H9 (cell line): ENCODE results near the gene SLC35A3. TPM values are rescaled to one million over a fixed set of nuclear protein-coding genes. Genes with fewer than 3 reads are reported as not detected.

ENCODE experiments used
- DNase-seq: peaks from one replicate; pipeline ENCODE4 v3.0.0-alpha.2; 2017
- H2AFZ ChIP-seq: one replicate; pipeline ENCODE4 v1.6.1; 2013; ENCODE audit warnings: mild to moderate bottlenecking, low read length, control low read depth, moderate library complexity
- H2AK5ac ChIP-seq: 2 replicates; pipeline ENCODE4 v1.6.1; 2013; ENCODE audit warnings: low read length, control low read depth, mixed read lengths; ENCODE audit not compliant: insufficient read length
- H2BK120ac ChIP-seq: one replicate; pipeline ENCODE4 v1.6.1; 2013; ENCODE audit warnings: low read depth, mild to moderate bottlenecking, low read length, control low read depth, inconsistent platforms; ENCODE audit not compliant: poor library complexity, severe bottlenecking
- H2BK12ac ChIP-seq: 2 replicates; pipeline ENCODE4 v1.6.1; 2013; ENCODE audit warnings: low read length, control low read depth, mixed read lengths, low read depth; ENCODE audit not compliant: insufficient read length
- H2BK15ac ChIP-seq: 2 replicates; pipeline ENCODE4 v1.6.1; 2013; ENCODE audit warnings: low read depth, low read length, control low read depth
- H2BK20ac ChIP-seq: one replicate; pipeline ENCODE4 v1.6.1; 2013; ENCODE audit warnings: low read depth, mild to moderate bottlenecking, low read length, control low read depth, inconsistent platforms; ENCODE audit not compliant: poor library complexity, severe bottlenecking
- H2BK5ac ChIP-seq: 2 replicates; pipeline ENCODE4 v1.6.1; 2013; ENCODE audit warnings: low read length, control low read depth, mixed read lengths; ENCODE audit not compliant: insufficient read length
- H3K14ac ChIP-seq: 2 replicates; pipeline ENCODE4 v1.6.1; 2013; ENCODE audit warnings: low read length, control low read depth; ENCODE audit not compliant: insufficient read depth
- H3K18ac ChIP-seq: 2 replicates; pipeline ENCODE4 v1.6.1; 2013; ENCODE audit warnings: low read depth, mild to moderate bottlenecking, mixed read lengths, low read length, control low read depth; ENCODE audit not compliant: insufficient read length
- H3K23ac ChIP-seq: 2 replicates; pipeline ENCODE4 v1.6.1; 2013; ENCODE audit warnings: low read length, control low read depth, mixed read lengths, low read depth; ENCODE audit not compliant: insufficient read length
- H3K23me2 ChIP-seq: 2 replicates; pipeline ENCODE4 v1.6.1; 2013; ENCODE audit warnings: low read depth, mild to moderate bottlenecking, mixed read lengths, low read length, control low read depth; ENCODE audit not compliant: insufficient read length, poor library complexity, severe bottlenecking
- H3K27ac ChIP-seq: 2 replicates; pipeline ENCODE4 v1.5.1; 2013; ENCODE audit warnings: low read length, control low read depth, mixed read lengths, low read depth; ENCODE audit not compliant: insufficient read length
- H3K27me3 ChIP-seq: 2 replicates; pipeline ENCODE4 v1.6.1; 2013; ENCODE audit warnings: low read length, control low read depth, inconsistent platforms; ENCODE audit not compliant: insufficient read depth
- H3K4ac ChIP-seq: 2 replicates; pipeline ENCODE4 v1.6.1; 2013; ENCODE audit warnings: low read depth, mild to moderate bottlenecking, control low read depth, inconsistent platforms, low read length, moderate library complexity
- H3K4me1 ChIP-seq: 2 replicates; pipeline ENCODE4 v1.6.1; 2013; ENCODE audit warnings: low read length, control low read depth, inconsistent platforms; ENCODE audit not compliant: insufficient read depth
- H3K4me2 ChIP-seq: 2 replicates; pipeline ENCODE4 v1.6.1; 2013; ENCODE audit warnings: low read length, control low read depth, mixed read lengths; ENCODE audit not compliant: insufficient read length, insufficient read depth
- H3K56ac ChIP-seq: 2 replicates; pipeline ENCODE4 v1.6.1; 2013; ENCODE audit warnings: low read depth, mild to moderate bottlenecking, mixed read lengths, low read length, control low read depth; ENCODE audit not compliant: insufficient read length
- H3K79me1 ChIP-seq: 2 replicates; pipeline ENCODE4 v1.6.1; 2013; ENCODE audit warnings: low read depth, mild to moderate bottlenecking, moderate library complexity, low read length, control low read depth, inconsistent platforms; ENCODE audit not compliant: insufficient read depth, poor library complexity, severe bottlenecking
- H3K79me2 ChIP-seq: 2 replicates; pipeline ENCODE4 v1.6.1; 2013; ENCODE audit warnings: low read length, control low read depth, inconsistent platforms; ENCODE audit not compliant: insufficient read depth
- H3K9ac ChIP-seq: 2 replicates; pipeline ENCODE4 v1.6.1; 2013; ENCODE audit warnings: low read length, control low read depth, mixed read lengths; ENCODE audit not compliant: insufficient read length; ENCODE audit errors: extremely low read depth
- H3K9me3 ChIP-seq: one replicate; pipeline ENCODE4 v1.6.1; 2013; ENCODE audit warnings: low read depth, low read length, inconsistent platforms; ENCODE audit not compliant: control insufficient read depth
- H3T11ph ChIP-seq: one replicate; pipeline ENCODE4 v1.6.1; 2013; ENCODE audit warnings: mild to moderate bottlenecking, low read length, control low read depth, inconsistent platforms
- H4K20me1 ChIP-seq: one replicate; pipeline ENCODE4 v1.6.1; 2013; ENCODE audit not compliant: control insufficient read depth, insufficient read length, insufficient read depth
- H4K5ac ChIP-seq: 2 replicates; pipeline ENCODE4 v1.6.1; 2013; ENCODE audit warnings: low read depth, mild to moderate bottlenecking, mixed read lengths, low read length, control low read depth; ENCODE audit not compliant: insufficient read length
- H4K8ac ChIP-seq: replicated peaks from 2 replicates; pipeline ENCODE4 v1.6.1; 2013; ENCODE audit warnings: low read length, control low read depth, mixed read lengths, low read depth; ENCODE audit not compliant: insufficient read length
- H4K91ac ChIP-seq: 2 replicates; pipeline ENCODE4 v1.6.1; 2013; ENCODE audit warnings: low read depth, mild to moderate bottlenecking, moderate library complexity, mixed read lengths, low read length, control low read depth; ENCODE audit not compliant: insufficient read length
- H3K27ac Mint-ChIP-seq, 3 experiments: 2 replicates in 2 of 3; 3 replicates in 1 of 3; pipeline ENCODE4 v1.8.0; 2020 to 2021; ENCODE audit warnings: mixed read lengths in 3 of 3, mild to moderate bottlenecking in 1 of 3, moderate library complexity in 1 of 3
- H3K27me3 Mint-ChIP-seq: 2 replicates; pipeline ENCODE4 v1.8.0; 2021; ENCODE audit warnings: low read depth, mild to moderate bottlenecking, moderate library complexity, mixed read lengths
- H3K36me3 Mint-ChIP-seq, 3 experiments: 2 replicates in 2 of 3; 3 replicates in 1 of 3; pipeline ENCODE4 v1.8.0; 2020 to 2021; ENCODE audit warnings: low read depth in 3 of 3, mixed read lengths in 3 of 3; ENCODE audit not compliant: insufficient read depth in 1 of 3
- H3K4me1 Mint-ChIP-seq, 2 experiments: 2 replicates each; pipeline ENCODE4 v1.8.0; 2020; ENCODE audit warnings: mixed read lengths in 2 of 2
- H3K4me3 Mint-ChIP-seq, 2 experiments: 2 replicates in 1 of 2; 3 replicates in 1 of 2; pipeline ENCODE4 v1.8.0; 2020 to 2021; ENCODE audit warnings: mild to moderate bottlenecking in 2 of 2, mixed read lengths in 2 of 2, moderate library complexity in 1 of 2
- H3K9me3 Mint-ChIP-seq, 2 experiments: 2 replicates in 1 of 2; 3 replicates in 1 of 2; pipeline ENCODE4 v1.8.0; 2020; ENCODE audit warnings: mild to moderate bottlenecking in 2 of 2, mixed read lengths in 2 of 2, moderate library complexity in 1 of 2
- CTCF ChIP-seq: fragments of 200-600 bp; sonication (generic); conservative IDR thresholded peaks from 3 replicates; pipeline ENCODE4 v1.8.0; 2021; ENCODE audit warnings: antibody characterized with exemption, mild to moderate bottlenecking
- WGBS: extraction: QIAGEN DNeasy Blood & Tissue Kit; methylation state at CpG from one replicate; pipeline ENCODE4 v1.1.7; 2013; ENCODE audit warnings: missing lambda C conversion rate, low lambda C conversion rate, mixed read lengths; ENCODE audit not compliant: insufficient read length; ENCODE audit errors: extremely low coverage; 5-methylcytosine and 5-hydroxymethylcytosine counted together
- total RNA-seq: library from RNA; stranded (reverse); gene quantifications from 2 replicates; pipeline ENCODE4 v1.2.1, GENCODE V29; 2021

Gene SLC35A3
- total RNA-seq, 1 experiment from 2014 or later = 15.1 TPM

GRCh38 chr1:99978218-99978617 lies 8.4 kb downstream of the SLC35A3 start:
- Histone ChIP-seq H2BK5ac (no peak overlapping the region), H3K79me2 (no peaks in the 10 kb centered on the region), H3K23me2 (no peaks in the 10 kb centered on the region), H4K20me1 (no peaks in the 10 kb centered on the region), H3K14ac (no peak overlapping the region), H3K9me3 (no peaks in the 10 kb centered on the region), H2BK15ac (no peak overlapping the region), H3K79me1 (peaks cover 3% of the 10 kb centered on the region), H2AFZ (no peak overlapping the region), H3K18ac (no peak overlapping the region), H3T11ph (no peak overlapping the region), H2BK120ac (no peak overlapping the region), H4K91ac (no peak overlapping the region), H2BK20ac (no peak overlapping the region), H3K9ac (no peak overlapping the region), H4K8ac (no peak overlapping the region), H2AK5ac (no peak overlapping the region), H2BK12ac (no peak overlapping the region), H4K5ac (no peak overlapping the region), H3K4me2 (no peak overlapping the region), H3K27me3 (no peaks in the 10 kb centered on the region), H3K4me1 (no peaks in the 10 kb centered on the region), H3K23ac (no peak overlapping the region), H3K4ac (no peak overlapping the region), H3K56ac (no peak overlapping the region), H3K27ac (no peak overlapping the region)
- H3K9me3 Mint-ChIP-seq = peaks cover 0 to 2% of the 10 kb centered on the region in 2 experiments; a peak in 2 of 5 replicates
- H3K27ac Mint-ChIP-seq = no peak overlapping the region
- WGBS = no CpG with 5 or more reads among the region's 2 CpGs
- no peak for TF ChIP-seq CTCF
- H3K36me3 Mint-ChIP-seq = peaks cover 0 to 10% (median 7%) of the 10 kb centered on the region in 3 experiments; a peak in 4 of 7 replicates
- H3K4me3 Mint-ChIP-seq = no peak overlapping the region
- H3K4me1 Mint-ChIP-seq = no peaks in the 10 kb centered on the region
- no peaks in the 10 kb centered on the region for H3K27me3 Mint-ChIP-seq
- DNase-seq = no peak
